CD14-positive monocyte (primary cell): ENCODE measurements around the gene ARID4B. TPM values are rescaled to one million over a fixed set of nuclear protein-coding genes. Genes with fewer than 3 reads are reported as not detected.

Experiments
- DNase-seq, 3 donors: peaks; one replicate each; pipeline ENCODE4 v3.0.0-alpha.2; 2011 to 2022
- H2AFZ ChIP-seq: 2 replicates; pipeline ENCODE4 v1.6.0; 2012; ENCODE audit warnings: mild to moderate bottlenecking, low read depth, low read length, inconsistent platforms; ENCODE audit not compliant: insufficient read depth, poor library complexity, severe bottlenecking
- H3K27ac ChIP-seq, 2 donors: 1 replicate in 1 of 2; 2 replicates in 1 of 2; pipeline ENCODE4 v1.5.1; 2012 to 2013; ENCODE audit warnings: low read length in 2 of 2, control low read depth in 1 of 2, inconsistent platforms in 1 of 2, low read depth in 1 of 2, mild to moderate bottlenecking in 1 of 2
- H3K27me3 ChIP-seq, 2 donors: one replicate each; pipeline versions ENCODE4 v1.6.0 to v1.6.1; 2011 to 2013; ENCODE audit warnings: low read length in 2 of 2; ENCODE audit not compliant: control insufficient read depth in 2 of 2, insufficient read depth in 2 of 2
- H3K36me3 ChIP-seq, 2 donors: replicated peaks in 1 of 2; 1 replicate in 1 of 2; 2 replicates in 1 of 2; pipeline versions ENCODE4 v1.5.1 to v1.6.1; 2012 to 2013; ENCODE audit warnings: low read length in 2 of 2, control low read depth in 1 of 2, inconsistent platforms in 1 of 2, mild to moderate bottlenecking in 1 of 2; ENCODE audit not compliant: insufficient read depth in 2 of 2, control insufficient read depth in 1 of 2
- H3K4me1 ChIP-seq, 2 donors: 1 replicate in 1 of 2; 2 replicates in 1 of 2; pipeline versions ENCODE4 v1.5.1 to v1.6.1; 2012 to 2013; ENCODE audit warnings: low read length in 2 of 2, control low read depth in 1 of 2, inconsistent platforms in 1 of 2, mild to moderate bottlenecking in 1 of 2, moderate library complexity in 1 of 2; ENCODE audit not compliant: insufficient read depth in 2 of 2, control insufficient read depth in 1 of 2
- H3K4me2 ChIP-seq: replicated peaks from 2 replicates; pipeline ENCODE3; 2012; ENCODE audit warnings: low read length, moderate library complexity, mild to moderate bottlenecking; ENCODE audit not compliant: poor library complexity, severe bottlenecking; ENCODE audit errors: extremely low read depth
- H3K4me3 ChIP-seq, 3 experiments: fragments of 200-600 bp in 1 of 3; sonication (generic) in 1 of 3; replicated peaks in 1 of 3; 1 replicate in 2 of 3; 2 replicates in 1 of 3; pipeline ENCODE4 v1.5.1; 2011 to 2013; ENCODE audit warnings: low read length in 3 of 3, mild to moderate bottlenecking in 3 of 3, control low read depth in 2 of 3, low read depth in 2 of 3, inconsistent platforms in 1 of 3, moderate library complexity in 1 of 3
- H3K79me2 ChIP-seq: 2 replicates; pipeline ENCODE4 v1.6.0; 2012; ENCODE audit warnings: mild to moderate bottlenecking, control low read depth, inconsistent platforms, low read length, moderate library complexity; ENCODE audit not compliant: insufficient read depth
- H3K9ac ChIP-seq: 2 replicates; pipeline ENCODE4 v1.6.0; 2017; ENCODE audit warnings: low read length, mild to moderate bottlenecking; ENCODE audit not compliant: insufficient read depth, poor library complexity, severe bottlenecking
- H3K9me3 ChIP-seq, 2 donors: replicated peaks in 1 of 2; 1 replicate in 1 of 2; 2 replicates in 1 of 2; pipeline versions ENCODE4 v1.5.1 to v1.6.1; 2012 to 2013; ENCODE audit warnings: low read length in 2 of 2, control low read depth in 1 of 2; ENCODE audit not compliant: control insufficient read depth in 1 of 2, insufficient read depth in 1 of 2
- H4K20me1 ChIP-seq: 2 replicates; pipeline ENCODE4 v1.6.0; 2012; ENCODE audit warnings: mild to moderate bottlenecking, low read length, control low read depth, moderate library complexity; ENCODE audit not compliant: insufficient read depth
- H3K27ac Mint-ChIP-seq, 7 donors: one replicate each; pipeline ENCODE4 v1.8.0; 2020; ENCODE audit warnings: mild to moderate bottlenecking in 7 of 7, mixed read lengths in 7 of 7, moderate library complexity in 6 of 7, inconsistent platforms in 2 of 7
- H3K27me3 Mint-ChIP-seq, 3 donors: one replicate each; pipeline ENCODE4 v1.8.0; 2021 to 2022; ENCODE audit warnings: low read depth in 3 of 3, mild to moderate bottlenecking in 3 of 3, mixed read lengths in 3 of 3, moderate library complexity in 3 of 3, inconsistent platforms in 1 of 3
- H3K36me3 Mint-ChIP-seq, 2 donors: one replicate each; pipeline ENCODE4 v1.8.0; 2020; ENCODE audit warnings: mixed read lengths in 2 of 2, inconsistent platforms in 1 of 2, mild to moderate bottlenecking in 1 of 2
- H3K4me1 Mint-ChIP-seq: one replicate; pipeline ENCODE4 v1.8.0; 2020; ENCODE audit warnings: mild to moderate bottlenecking, mixed read lengths
- H3K4me3 Mint-ChIP-seq, 2 donors: one replicate each; pipeline ENCODE4 v1.8.0; 2020; ENCODE audit warnings: mild to moderate bottlenecking in 2 of 2, mixed read lengths in 2 of 2, moderate library complexity in 1 of 2
- H3K9me3 Mint-ChIP-seq, 7 donors: one replicate each; pipeline ENCODE4 v1.8.0; 2020 to 2022; ENCODE audit warnings: mixed read lengths in 7 of 7, mild to moderate bottlenecking in 6 of 7, moderate library complexity in 6 of 7, inconsistent platforms in 2 of 7
- CTCF ChIP-seq: fragments of 200-600 bp; IDR thresholded peaks from one replicate; pipeline ENCODE4 v1.8.0; 2022; ENCODE audit warnings: antibody characterized with exemption, mild to moderate bottlenecking
- WGBS: methylation state at CpG from one replicate; pipeline ENCODE4 v1.1.5; 2013; ENCODE audit warnings: missing lambda C conversion rate; ENCODE audit not compliant: insufficient coverage; 5-methylcytosine and 5-hydroxymethylcytosine counted together
- intact Hi-C, 2 donors: fragments of 100-400 bp; cut with micrococcal nuclease; formaldehyde crosslinking; loops; one replicate each; pipeline versions ENCODE4 v1.15.0 to v1.15.1; 2023
- polyA plus RNA-seq, 3 donors: library from polyadenylated mRNA; depleted of rRNA in 1 of 3; unstranded in 2 of 3; stranded (reverse) in 1 of 3; fragments of 300-500 nt in 2 of 3; fragments of >200 nt in 1 of 3; fragmentation: Illumina TruSeq in 2 of 3; gene quantifications; 1 replicate in 2 of 3; 2 replicates in 1 of 3; pipeline ENCODE4 v1.2.3, GENCODE V29; 2012 to 2021

ARID4B gene
- polyA plus RNA-seq, 3 donors, result 9.3 to 15.4 (median 11.1) TPM

- Histone ChIP-seq H3K4me1 (no peaks in the 10 kb centered on the region), H3K27me3 (no peaks in the 10 kb centered on the region), H3K4me3 (no peak overlapping the region), H3K36me3 (peaks cover 78 to 96% of the 10 kb centered on the region in 2 donors), H4K20me1 (peaks cover 22% of the 10 kb centered on the region), H3K27ac (no peak overlapping the region), H3K4me2 (no peak overlapping the region), H3K9me3 (no peaks in the 10 kb centered on the region), H3K79me2 (no peaks in the 10 kb centered on the region), H2AFZ (no peak overlapping the region), H3K9ac (no peak overlapping the region)
- H3K4me1 Mint-ChIP-seq, result peaks cover 3% of the 10 kb centered on the region
- no peak overlapping the region for H3K4me3 Mint-ChIP-seq
- intact Hi-C loops, result no loop called here
- no CpG with 5 or more reads among the region's 1 CpG for WGBS
- H3K9me3 Mint-ChIP-seq, result no peaks in the 10 kb centered on the region
- no peaks in the 10 kb centered on the region for H3K27me3 Mint-ChIP-seq
- H3K36me3 Mint-ChIP-seq, result peaks cover 64 to 82% of the 10 kb centered on the region in 2 donors
- DNase-seq, result no peak
- peak overlapping the region in 3 of 7 donors; percentile 14 to 68 (median 51) for H3K27ac Mint-ChIP-seq
- TF ChIP-seq CTCF, result no peak
Observed at GRCh38 chr1:235226933-235227332, 101.0 kb downstream of the ARID4B start.

GRCh38 chr1:235225299-235225698, 102.7 kb downstream of the ARID4B start:
- Histone ChIP-seq H3K27me3 (no peaks in the 10 kb centered on the region), H2AFZ (no peak overlapping the region), H3K4me3 (no peak overlapping the region), H3K27ac (no peak overlapping the region), H3K9me3 (no peaks in the 10 kb centered on the region), H3K4me2 (no peak overlapping the region), H3K4me1 (no peaks in the 10 kb centered on the region), H3K36me3 (peaks cover 89 to 97% of the 10 kb centered on the region in 2 donors), H3K9ac (no peak overlapping the region), H3K79me2 (no peaks in the 10 kb centered on the region), H4K20me1 (peaks cover 18% of the 10 kb centered on the region)
- Mint-ChIP-seq H3K27ac (no peak overlapping the region), H3K4me3 (no peak overlapping the region), H3K9me3 (no peaks in the 10 kb centered on the region), H3K4me1 (peaks cover 3% of the 10 kb centered on the region), H3K36me3 (peaks cover 61 to 78% of the 10 kb centered on the region in 2 donors), H3K27me3 (no peaks in the 10 kb centered on the region)
- TF ChIP-seq CTCF, result no peak
- no peak for DNase-seq
- intact Hi-C loops, result no loop called here
